PC-3 (cell line): ENCODE results near the gene ORAI2. TPM values are rescaled to one million over a fixed set of nuclear protein-coding genes. Genes with fewer than 3 reads are reported as not detected.
A peak's percentile ranks its signal among the peaks of the same experiment; 100 is the strongest.
"Not testable (repeated sequence)": the region's sequence is repeated elsewhere in the genome, so short reads cannot be mapped to it uniquely, and the experiment has no call there.

ENCODE experiments used
- ATAC-seq: fragments of 200-7000 bp; cut with Tn5 transposase; 2 replicates; pipeline ENCODE4 v1.9.1; 2020; ENCODE audit warnings: mild to moderate bottlenecking, moderate library complexity
- BruUV-seq: library from RNA; stranded (reverse); fragments of 400-500 nt; replicated peaks from 2 replicates; lab custom pipeline; 2021; lab: Mats Ljungman, UMichigan
- CTCF ChIA-PET: fragments of 300-600 bp; sonication (Branson Sonifier 250); formaldehyde crosslinking; loops from one replicate; lab custom pipeline; 2022; ENCODE audit warnings: antibody characterized with exemption; lab: Charles Lee
- POLR2A ChIA-PET: fragments of 300-600 bp; sonication (Branson Sonifier 250); formaldehyde crosslinking; loops from one replicate; lab custom pipeline; 2022; ENCODE audit warnings: antibody characterized with exemption; ENCODE audit not compliant: unreplicated experiment; lab: Charles Lee
- DNase-seq: peaks from one replicate; pipeline ENCODE4 v3.0.0-alpha.2; 2015
- H2AFZ ChIP-seq: fragments of 300-600 bp; sonication (generic); 2 replicates; pipeline ENCODE4 v1.6.0; 2016; ENCODE audit warnings: antibody characterized with exemption, low read length
- H3F3A ChIP-seq: fragments of 300-600 bp; sonication (generic); one replicate; pipeline ENCODE4 v1.6.0; 2017; ENCODE audit warnings: antibody characterized with exemption, low read length, control low read depth, mild to moderate bottlenecking; ENCODE audit not compliant: unreplicated experiment
- H3K27ac ChIP-seq: fragments of 300-600 bp; sonication (generic); 2 replicates; pipeline ENCODE4 v1.5.1; 2016; ENCODE audit warnings: mild to moderate bottlenecking, low read length
- H3K27me3 ChIP-seq: fragments of 300-600 bp; sonication (generic); 2 replicates; pipeline ENCODE4 v1.6.1; 2016; ENCODE audit warnings: low read length, mixed read lengths
- H3K36me3 ChIP-seq: fragments of 300-600 bp; sonication (generic); 2 replicates; pipeline ENCODE4 v1.6.1; 2016; ENCODE audit warnings: low read depth, mixed run types, low read length, mixed read lengths
- H3K4me1 ChIP-seq: fragments of 300-600 bp; sonication (generic); 2 replicates; pipeline ENCODE4 v1.5.1; 2016; ENCODE audit warnings: low read length; ENCODE audit not compliant: insufficient read depth
- H3K4me2 ChIP-seq: fragments of 300-600 bp; sonication (generic); 2 replicates; pipeline ENCODE4 v1.6.0; 2016; ENCODE audit warnings: low read length
- H3K4me3 ChIP-seq: fragments of 300-600 bp; sonication (generic); 2 replicates; pipeline ENCODE4 v1.5.1; 2016; ENCODE audit warnings: mild to moderate bottlenecking, low read length, mixed read lengths
- H3K79me2 ChIP-seq: fragments of 300-600 bp; sonication (generic); 2 replicates; pipeline ENCODE4 v1.6.1; 2017; ENCODE audit warnings: low read length, mixed read lengths
- H3K9ac ChIP-seq: fragments of 300-600 bp; sonication (generic); 2 replicates; pipeline ENCODE4 v1.6.0; 2016; ENCODE audit warnings: mild to moderate bottlenecking, low read length
- H3K9me2 ChIP-seq: fragments of 300-600 bp; sonication (generic); replicated peaks from 2 replicates; pipeline ENCODE4 v1.6.1; 2016; ENCODE audit warnings: mixed run types, low read length, mixed read lengths
- H3K9me3 ChIP-seq: fragments of 300-600 bp; sonication (generic); 2 replicates; pipeline ENCODE4 v1.6.1; 2016; ENCODE audit warnings: low read length, mixed read lengths
- H4K20me1 ChIP-seq: fragments of 300-600 bp; sonication (generic); 2 replicates; pipeline ENCODE4 v1.6.1; 2016; ENCODE audit warnings: low read length, mixed read lengths
- intact Hi-C: fragments of 100-400 bp; cut with micrococcal nuclease; formaldehyde crosslinking; loops from 2 replicates; pipeline ENCODE4 v1.9.0; 2023
- total RNA-seq: library from RNA; depleted of rRNA; stranded (reverse); fragments of >200 nt; gene quantifications from 2 replicates; pipeline ENCODE4 v1.2.3, GENCODE V29; 2014

ORAI2 gene
- total RNA-seq, 1 experiment from 2014 or later, result 20.8 TPM

DNA sequence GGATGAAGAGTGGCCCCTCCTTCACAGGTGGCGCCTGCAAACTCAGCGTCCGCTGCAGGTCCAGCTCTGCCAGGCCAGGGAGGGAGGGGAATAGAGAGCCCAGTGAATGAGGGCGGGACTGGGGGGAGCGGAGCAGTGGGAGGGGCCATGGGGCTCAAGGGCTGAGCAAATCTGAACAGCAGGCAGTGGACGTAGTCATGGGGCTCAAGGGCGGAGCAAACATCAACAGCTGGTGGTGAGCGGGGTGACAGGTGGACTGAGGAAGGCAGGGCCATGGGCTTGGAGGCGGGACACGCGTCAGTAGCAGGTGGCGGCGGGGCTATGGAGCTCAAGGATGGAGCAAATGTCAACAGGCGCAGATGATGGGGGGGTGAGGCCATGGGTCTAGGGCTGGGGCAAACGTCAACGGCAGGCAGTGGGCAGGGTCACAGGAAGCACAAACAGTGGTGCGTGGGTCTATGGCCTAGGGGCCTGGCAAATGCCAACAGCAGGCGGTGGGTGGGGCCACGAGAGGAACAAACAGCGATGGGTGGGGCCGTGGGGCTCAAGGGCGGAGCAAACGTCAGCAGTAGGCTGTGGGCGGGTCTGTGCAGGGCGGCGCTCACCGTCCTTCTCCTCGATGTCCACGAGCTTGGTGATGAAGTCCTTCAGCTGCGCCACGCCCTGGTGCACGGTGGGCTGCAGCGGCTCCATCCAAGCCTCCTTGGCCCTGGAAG, 60.0 kb downstream of the ORAI2 start:
- CTCF ChIA-PET, H2AFZ ChIP-seq, H3K9ac ChIP-seq, H3F3A ChIP-seq, POLR2A ChIA-PET, H3K27me3 ChIP-seq, H3K4me1 ChIP-seq, intact Hi-C loops, H3K27ac ChIP-seq, H3K79me2 ChIP-seq, BruUV-seq, H3K36me3 ChIP-seq, DNase-seq, H3K9me2 ChIP-seq, H4K20me1 ChIP-seq, H3K4me3 ChIP-seq, H3K4me2 ChIP-seq, H3K9me3 ChIP-seq: not testable (repeated sequence)
- peak; percentile 67 for ATAC-seq

DNA sequence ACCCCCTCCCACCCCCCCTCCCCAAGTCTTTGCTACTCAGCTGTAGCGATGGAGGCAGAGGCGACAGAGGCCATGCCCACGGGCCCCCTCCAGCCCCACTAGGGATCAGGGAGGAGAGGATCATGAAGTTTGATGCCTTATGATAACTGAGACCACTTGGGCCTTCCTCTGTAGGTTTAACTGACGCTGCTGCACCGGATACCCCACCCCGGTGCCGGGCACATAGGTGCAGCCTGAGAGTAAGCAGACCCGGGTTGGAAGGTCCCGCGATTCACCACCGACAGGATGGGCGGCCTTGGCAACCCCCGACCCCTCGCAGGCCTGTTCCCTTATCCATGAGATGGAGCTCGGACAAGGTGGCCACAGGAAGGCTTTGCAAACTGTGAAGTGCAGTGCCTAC, 60.7 kb downstream of the ORAI2 start:
- H3K9me3 ChIP-seq, H3K9ac ChIP-seq, H3K79me2 ChIP-seq, H3K36me3 ChIP-seq, H3K27me3 ChIP-seq, CTCF ChIA-PET, H2AFZ ChIP-seq, H3K4me3 ChIP-seq, DNase-seq, intact Hi-C loops, H3K4me1 ChIP-seq, H3K27ac ChIP-seq, POLR2A ChIA-PET, H4K20me1 ChIP-seq, H3K9me2 ChIP-seq, ATAC-seq, H3F3A ChIP-seq: not testable (repeated sequence)
- TSS peak; percentile 73 for BruUV-seq
- H3K4me2 ChIP-seq, result 0 out of 2 replicates have a peak overlapping the region, but pooled peaks have one; percentile 41

GRCh38 chr7:102494473-102495149, 61.2 kb downstream of the ORAI2 start:
- H3K4me3 ChIP-seq, H3K4me1 ChIP-seq, H3K27me3 ChIP-seq, H2AFZ ChIP-seq, H3K27ac ChIP-seq, DNase-seq, H3K36me3 ChIP-seq, H3K9me3 ChIP-seq, H3F3A ChIP-seq, H4K20me1 ChIP-seq, CTCF ChIA-PET, POLR2A ChIA-PET, H3K9me2 ChIP-seq, H3K4me2 ChIP-seq, H3K79me2 ChIP-seq, H3K9ac ChIP-seq, intact Hi-C loops: not testable (repeated sequence)
- BruUV-seq, result TSS peak; percentile 74
- peak; percentile 29 for ATAC-seq

- H3K4me1 ChIP-seq, H3K27ac ChIP-seq, CTCF ChIA-PET, H3K4me2 ChIP-seq, H2AFZ ChIP-seq, H3K9me3 ChIP-seq, H4K20me1 ChIP-seq, ATAC-seq, H3K9ac ChIP-seq, BruUV-seq, H3K4me3 ChIP-seq, H3F3A ChIP-seq, POLR2A ChIA-PET, H3K79me2 ChIP-seq, DNase-seq, intact Hi-C loops, H3K27me3 ChIP-seq, H3K36me3 ChIP-seq, H3K9me2 ChIP-seq: not testable (repeated sequence)
Measured at GRCh38 chr7:102496861-102497260, 63.5 kb downstream of the ORAI2 start.

GRCh38 chr7:102497308-102497707, 63.9 kb downstream of the ORAI2 start:
- H3K9me2 ChIP-seq, H3K27ac ChIP-seq, H3K9me3 ChIP-seq, H3K4me1 ChIP-seq, H3F3A ChIP-seq, H4K20me1 ChIP-seq, H3K9ac ChIP-seq, H3K4me3 ChIP-seq, intact Hi-C loops, BruUV-seq, POLR2A ChIA-PET, H3K36me3 ChIP-seq, H3K4me2 ChIP-seq, DNase-seq, H2AFZ ChIP-seq, ATAC-seq, CTCF ChIA-PET, H3K79me2 ChIP-seq, H3K27me3 ChIP-seq: not testable (repeated sequence)

DNA sequence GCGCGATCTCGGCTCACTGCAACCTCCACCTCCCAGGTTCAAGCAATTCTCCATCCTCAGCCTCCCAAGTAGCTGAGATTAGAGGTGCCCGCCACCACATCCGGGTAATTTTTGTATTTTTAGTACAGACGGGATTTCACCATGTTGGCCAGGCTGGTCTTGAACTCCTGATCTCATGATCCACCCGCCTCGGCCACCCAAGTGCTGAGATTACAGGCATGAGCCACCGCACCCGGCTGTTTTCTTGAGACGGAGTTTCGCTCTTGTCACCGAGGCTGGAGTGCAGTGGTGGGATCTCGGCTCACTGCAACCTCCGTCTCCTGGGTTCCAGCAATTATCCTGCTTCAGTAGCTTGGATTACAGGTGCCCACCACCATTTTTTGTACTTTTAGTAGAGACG, 64.9 kb downstream of the ORAI2 start:
- H3K4me1 ChIP-seq, H3K27me3 ChIP-seq, POLR2A ChIA-PET, H3K36me3 ChIP-seq, CTCF ChIA-PET, H4K20me1 ChIP-seq, H2AFZ ChIP-seq, H3K27ac ChIP-seq, BruUV-seq, H3K4me2 ChIP-seq, H3F3A ChIP-seq, H3K9ac ChIP-seq, intact Hi-C loops, H3K9me3 ChIP-seq, DNase-seq, ATAC-seq, H3K79me2 ChIP-seq, H3K4me3 ChIP-seq, H3K9me2 ChIP-seq: not testable (repeated sequence)
